Parathyroid adenoma (tissue), 2 donors: Measurements from ENCODE around the gene MYH4.

Source experiments
- H2AFZ ChIP-seq: fragments of 300-600 bp; sonication (generic); one replicate; pipeline ENCODE4 v1.7.0; 2017; ENCODE audit warnings: antibody characterized with exemption, mild to moderate bottlenecking
- H3K27ac ChIP-seq: fragments of 300-600 bp; sonication (generic); one replicate; pipeline ENCODE4 v1.7.0; 2017
- H3K27me3 ChIP-seq: fragments of 300-600 bp; sonication (generic); one replicate; pipeline ENCODE4 v1.7.0; 2017; ENCODE audit warnings: low read length; ENCODE audit not compliant: control insufficient read depth, insufficient read depth
- H3K36me3 ChIP-seq: fragments of 300-600 bp; sonication (generic); one replicate; pipeline ENCODE4 v1.7.0; 2017; ENCODE audit warnings: low read length; ENCODE audit not compliant: control insufficient read depth, insufficient read depth
- H3K4me1 ChIP-seq: fragments of 300-600 bp; sonication (generic); one replicate; pipeline ENCODE4 v1.7.0; 2017; ENCODE audit warnings: control low read depth
- H3K4me2 ChIP-seq: fragments of 300-600 bp; sonication (generic); one replicate; pipeline ENCODE4 v1.7.0; 2017; ENCODE audit warnings: low read length
- H3K4me3 ChIP-seq: fragments of 300-600 bp; sonication (generic); one replicate; pipeline ENCODE4 v1.7.0; 2017; ENCODE audit warnings: low read depth, low read length
- H3K79me2 ChIP-seq: fragments of 300-600 bp; sonication (generic); one replicate; pipeline ENCODE4 v1.7.0; 2017; ENCODE audit warnings: control low read depth
- H3K9ac ChIP-seq: fragments of 300-600 bp; sonication (generic); one replicate; pipeline ENCODE4 v1.7.0; 2017; ENCODE audit warnings: mild to moderate bottlenecking
- H3K9me3 ChIP-seq: fragments of 300-600 bp; sonication (generic); one replicate; pipeline ENCODE4 v1.7.0; 2017; ENCODE audit warnings: low read length; ENCODE audit not compliant: control insufficient read depth
- CTCF ChIP-seq: fragments of 300-600 bp; sonication (generic); IDR thresholded peaks from one replicate; pipeline ENCODE4 v1.7.0; 2017; ENCODE audit warnings: antibody characterized with exemption, mild to moderate bottlenecking
- donor health status: primary hyperparathyroidism.

The MYH4 gene

GRCh38 chr17:10394201-10394887, 75.0 kb downstream of the MYH4 start:
- no peak overlapping the region for H3K9ac ChIP-seq
- H2AFZ ChIP-seq = no peak overlapping the region
- no peak overlapping the region for H3K4me2 ChIP-seq
- no peaks in the 10 kb centered on the region for H3K27me3 ChIP-seq
- H3K36me3 ChIP-seq = no peaks in the 10 kb centered on the region
- H3K27ac ChIP-seq = no peak overlapping the region
- H3K79me2 ChIP-seq = no peaks in the 10 kb centered on the region
- H3K4me1 ChIP-seq = no peaks in the 10 kb centered on the region
- H3K9me3 ChIP-seq = no peaks in the 10 kb centered on the region
- no peak overlapping the region for H3K4me3 ChIP-seq
- no peak for TF ChIP-seq CTCF
